GM12872 (cell line): ENCODE results near the gene MUC5B.

Experiments used
- CTCF ChIP-seq: IDR thresholded peaks from 3 replicates; pipeline ENCODE4 v1.5.1; 2011; ENCODE audit warnings: low read depth, mild to moderate bottlenecking, low read length, moderate library complexity; ENCODE audit not compliant: insufficient read depth

Gene MUC5B

DNA sequence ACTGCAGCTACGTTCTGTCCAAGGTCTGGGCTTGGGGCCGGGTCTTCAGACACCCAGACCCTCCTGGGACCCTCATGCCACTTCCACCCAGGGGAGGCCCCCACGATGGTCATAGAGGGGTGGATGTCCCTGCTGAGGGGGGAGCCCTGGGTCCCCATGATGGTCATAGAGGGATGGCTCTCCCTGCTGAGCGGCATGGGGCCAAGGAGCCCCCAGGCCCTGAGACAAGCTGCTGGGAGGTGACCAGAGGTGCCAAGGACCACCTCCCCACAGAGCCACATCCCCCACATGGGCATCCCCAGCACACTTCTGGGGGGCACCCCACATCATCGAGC is 7.2 kb downstream of the MUC5B start:
- no peak for TF ChIP-seq CTCF

DNA sequence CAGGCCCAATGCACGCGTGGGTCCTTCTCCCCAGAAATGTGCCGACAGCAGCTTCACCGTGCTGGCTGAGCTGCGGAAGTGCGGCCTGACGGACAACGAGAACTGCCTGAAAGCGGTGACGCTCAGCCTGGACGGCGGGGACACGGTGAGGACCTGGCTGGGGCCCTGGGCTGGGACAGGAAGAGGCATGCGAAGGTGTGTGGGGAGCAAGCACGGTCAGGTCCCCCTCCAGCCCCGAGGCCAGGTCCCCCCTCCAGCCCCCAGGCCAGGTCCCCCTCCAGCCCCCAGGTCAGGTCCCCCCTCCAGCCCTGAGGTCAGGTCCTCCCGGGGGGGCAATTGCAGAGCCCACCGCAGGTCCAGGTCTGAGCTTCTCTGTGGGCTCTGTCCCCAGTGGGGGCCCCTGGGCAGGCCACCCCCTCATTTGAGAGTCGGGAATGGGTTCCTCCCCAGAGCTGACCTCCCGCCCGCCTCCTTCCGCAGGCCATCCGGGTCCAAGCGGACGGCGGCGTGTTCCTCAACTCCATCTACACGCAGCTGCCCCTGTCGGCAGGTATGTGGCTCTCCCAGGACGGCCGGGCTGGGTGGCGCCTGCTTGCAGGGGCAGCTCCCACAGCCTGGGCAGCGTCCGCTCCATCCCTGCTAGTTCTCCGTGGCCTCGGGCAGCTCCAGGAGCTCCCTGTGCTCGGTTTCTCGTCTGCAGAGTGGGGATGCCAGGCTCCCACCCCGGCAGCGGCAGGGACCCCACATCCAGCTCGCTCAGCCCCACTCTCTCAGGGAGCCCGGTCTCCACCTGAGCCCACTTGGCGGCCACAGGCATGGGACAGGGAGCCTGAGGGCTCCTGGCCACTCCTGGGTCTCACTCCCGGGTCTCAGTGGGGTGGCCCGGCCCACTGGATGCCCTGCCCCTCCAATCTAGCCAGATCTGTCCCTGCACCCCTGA is 7.9 kb downstream of the MUC5B start:
- TF ChIP-seq CTCF: no peak

DNA sequence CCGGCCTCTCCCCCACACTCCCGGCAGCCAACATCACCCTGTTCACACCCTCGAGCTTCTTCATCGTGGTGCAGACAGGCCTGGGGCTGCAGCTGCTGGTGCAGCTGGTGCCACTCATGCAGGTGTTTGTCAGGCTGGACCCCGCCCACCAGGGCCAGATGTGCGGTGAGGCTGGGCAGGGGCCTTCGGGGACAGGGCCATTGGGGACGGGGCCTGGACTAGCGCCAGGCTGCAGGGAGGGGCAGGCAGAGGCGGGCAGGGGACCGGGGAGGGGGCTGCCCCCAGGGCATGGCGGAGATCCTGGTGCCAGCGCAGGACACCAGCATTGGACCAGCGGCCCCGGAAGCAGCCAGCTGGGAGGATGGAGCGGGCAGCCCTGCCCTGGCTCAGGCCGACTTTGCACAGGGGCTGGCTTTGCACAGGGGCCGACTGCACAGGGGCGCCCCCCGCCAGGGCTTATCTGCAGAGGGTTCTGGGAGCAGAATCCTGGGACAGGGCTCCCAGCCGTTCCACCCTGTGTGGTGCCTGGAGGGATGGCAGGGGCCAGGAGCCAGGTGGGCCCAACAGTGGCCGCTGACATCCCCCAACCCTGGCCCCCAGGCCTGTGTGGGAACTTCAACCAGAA is 8.6 kb downstream of the MUC5B start:
- TF ChIP-seq CTCF: no peak

GRCh38 chr11:1232021-1232882 is 9.4 kb downstream of the MUC5B start:
- no peak for TF ChIP-seq CTCF

GRCh38 chr11:1232883-1233321 is 10.0 kb downstream of the MUC5B start:
- no peak for TF ChIP-seq CTCF

DNA sequence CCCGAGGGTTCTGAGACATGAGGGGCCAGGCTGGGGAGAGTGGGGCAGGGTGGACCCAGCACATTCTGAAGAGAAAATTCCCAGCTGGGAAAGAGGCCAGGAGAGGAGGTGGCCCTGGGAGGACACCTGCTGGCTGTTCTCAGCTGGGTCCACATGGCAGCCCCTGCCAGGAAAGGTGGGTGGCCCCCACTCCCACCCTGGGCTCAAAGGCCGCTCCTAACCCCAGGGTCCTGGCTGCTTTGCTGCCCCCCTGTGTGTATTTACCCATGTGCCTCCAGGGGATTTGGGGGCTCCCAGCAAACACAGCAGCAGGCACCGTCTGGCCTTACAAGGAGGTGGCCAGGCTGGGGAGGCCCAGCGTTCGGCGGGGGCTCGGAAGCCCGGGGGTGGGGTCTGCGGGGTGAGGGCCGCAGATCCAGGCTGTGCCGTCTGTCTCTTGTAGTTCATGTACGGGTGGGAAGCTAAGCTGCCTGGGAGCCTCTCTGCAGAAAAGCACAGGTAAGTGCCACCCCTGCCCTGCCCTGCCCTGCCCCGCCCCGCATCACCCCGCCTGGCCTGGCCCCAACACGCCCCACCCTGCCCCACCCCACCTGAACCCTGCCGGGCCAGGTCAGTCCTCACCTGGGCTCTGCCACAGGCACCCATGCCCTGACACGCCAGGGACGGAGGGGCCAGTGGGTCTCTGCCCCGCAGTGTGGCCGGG is 10.6 kb downstream of the MUC5B start:
- TF ChIP-seq CTCF: no peak
